DOHH2 (cell line): Measurements from ENCODE around the gene ANKS1B.
"Not testable (repeated sequence)": the region's sequence is repeated elsewhere in the genome, so short reads cannot be mapped to it uniquely, and the experiment has no call there.

Experiments
- H3F3A ChIP-seq: fragments of 200-600 bp; sonication (generic), shearing (Covaris generic); 2 replicates; pipeline ENCODE4 v1.6.0; 2016; ENCODE audit warnings: antibody characterized with exemption, mild to moderate bottlenecking; ENCODE audit not compliant: control insufficient read depth, insufficient read depth
- H3K27ac ChIP-seq: fragments of 200-600 bp; sonication (generic); 2 replicates; pipeline ENCODE4 v1.5.1; 2014; ENCODE audit warnings: low read depth, mild to moderate bottlenecking, low read length, moderate library complexity
- H3K27me3 ChIP-seq: fragments of 200-600 bp; sonication (generic); 2 replicates; pipeline ENCODE4 v1.6.1; 2014; ENCODE audit warnings: mild to moderate bottlenecking, low read length, mixed read lengths; ENCODE audit not compliant: control insufficient read depth
- H3K36me3 ChIP-seq: fragments of 200-600 bp; sonication (generic); 2 replicates; pipeline ENCODE4 v1.6.1; 2014; ENCODE audit warnings: mild to moderate bottlenecking, low read length, moderate library complexity, mixed read lengths; ENCODE audit not compliant: control insufficient read depth
- H3K4me1 ChIP-seq: fragments of 200-600 bp; sonication (generic); 2 replicates; pipeline ENCODE4 v1.6.1; 2014; ENCODE audit warnings: mild to moderate bottlenecking, low read length, mixed read lengths; ENCODE audit not compliant: control insufficient read depth
- H3K4me2 ChIP-seq: fragments of 200-600 bp; sonication (generic); 2 replicates; pipeline ENCODE4 v1.6.0; 2014; ENCODE audit warnings: mild to moderate bottlenecking, low read length, moderate library complexity
- H3K4me3 ChIP-seq: fragments of 200-600 bp; sonication (generic); 2 replicates; pipeline ENCODE4 v1.5.1; 2014; ENCODE audit warnings: mild to moderate bottlenecking, low read length, mixed read lengths
- H3K79me2 ChIP-seq: fragments of 200-600 bp; sonication (generic); 2 replicates; pipeline ENCODE4 v1.6.1; 2014; ENCODE audit warnings: mild to moderate bottlenecking, low read length, mixed read lengths; ENCODE audit not compliant: control insufficient read depth
- H3K9me2 ChIP-seq: fragments of 200-600 bp; sonication (generic); replicated peaks from 2 replicates; pipeline ENCODE4 v1.6.1; 2014; ENCODE audit warnings: mild to moderate bottlenecking, low read length, mixed read lengths; ENCODE audit not compliant: control insufficient read depth
- H3K9me3 ChIP-seq: fragments of 200-600 bp; sonication (generic); 2 replicates; pipeline ENCODE4 v1.6.1; 2014; ENCODE audit warnings: antibody characterized with exemption, low read length, mixed read lengths; ENCODE audit not compliant: control insufficient read depth, insufficient read depth
- H4K20me1 ChIP-seq: fragments of 200-600 bp; sonication (generic); 2 replicates; pipeline ENCODE4 v1.6.0; 2014; ENCODE audit warnings: low read depth, mild to moderate bottlenecking, antibody characterized with exemption, low read length, moderate library complexity; ENCODE audit not compliant: control insufficient read depth, insufficient read depth
- EZH2phosphoT487 ChIP-seq: fragments of 200-600 bp; sonication (generic); IDR thresholded peaks from 2 replicates; pipeline ENCODE4 v1.6.1; 2017; ENCODE audit warnings: borderline replicate concordance, mild to moderate bottlenecking, antibody characterized with exemption, low read length, moderate library complexity, mixed read lengths
- TF ChIP-seq, protein P1 (sequence below): fragments of 200-600 bp; sonication (generic); IDR thresholded peaks from one replicate; pipeline ENCODE4 v1.5.1; 2014; ENCODE audit warnings: antibody characterized with exemption, mild to moderate bottlenecking, low read depth, low read length; ENCODE audit not compliant: poor library complexity, severe bottlenecking

ANKS1B gene

DNA sequence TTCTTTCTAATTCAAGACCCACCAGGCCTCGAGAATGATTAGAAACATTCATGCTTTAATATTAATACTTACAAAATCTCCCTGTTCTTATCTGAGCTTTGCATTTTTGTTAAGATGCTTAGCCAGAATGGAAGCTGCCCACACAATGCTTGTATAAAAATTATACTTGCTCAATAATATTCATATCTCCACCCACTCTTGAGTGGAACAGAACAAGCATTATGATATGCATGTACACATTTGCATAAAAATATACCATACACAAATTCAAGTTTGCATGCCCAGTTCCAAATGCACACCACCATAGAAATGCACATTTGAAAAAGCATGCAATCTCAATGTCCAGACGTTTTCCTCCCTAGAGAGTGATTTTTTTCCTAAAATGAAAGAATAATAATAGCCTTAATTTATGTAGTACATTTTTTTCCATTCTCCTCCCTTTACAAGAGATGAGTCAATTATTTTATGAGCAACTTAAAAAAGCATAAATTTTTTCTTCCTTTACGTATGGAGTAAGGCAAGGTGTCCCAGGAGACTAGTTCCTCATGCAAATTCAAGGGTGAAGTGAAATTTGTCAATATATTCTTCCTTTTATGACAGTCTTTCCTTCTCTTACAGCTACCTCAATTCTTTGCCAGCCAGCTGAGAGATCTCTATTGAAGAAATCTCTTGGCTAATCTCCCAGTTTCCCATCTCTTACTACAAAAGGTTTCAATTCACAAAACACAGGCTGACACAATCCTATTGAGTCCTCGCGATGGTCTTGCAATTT, 650.3 kb downstream of the ANKS1B start:
- Histone ChIP-seq H3K9me3 (0 out of 2 replicates have a peak, but pooled peaks cover 11% of the 10 kb centered on the region), H4K20me1 (no peaks in the 10 kb centered on the region), H3F3A (no peaks in the 10 kb centered on the region), H3K27me3 (no peaks in the 10 kb centered on the region), H3K9me2 (no peaks in the 10 kb centered on the region), H3K36me3 (no peaks in the 10 kb centered on the region), H3K4me3 (no peak overlapping the region), H3K4me1 (peaks cover 23% of the 10 kb centered on the region), H3K27ac (no peak overlapping the region), H3K4me2 (no peak overlapping the region), H3K79me2 (no peaks in the 10 kb centered on the region)
- TF ChIP-seq, protein P1, sequence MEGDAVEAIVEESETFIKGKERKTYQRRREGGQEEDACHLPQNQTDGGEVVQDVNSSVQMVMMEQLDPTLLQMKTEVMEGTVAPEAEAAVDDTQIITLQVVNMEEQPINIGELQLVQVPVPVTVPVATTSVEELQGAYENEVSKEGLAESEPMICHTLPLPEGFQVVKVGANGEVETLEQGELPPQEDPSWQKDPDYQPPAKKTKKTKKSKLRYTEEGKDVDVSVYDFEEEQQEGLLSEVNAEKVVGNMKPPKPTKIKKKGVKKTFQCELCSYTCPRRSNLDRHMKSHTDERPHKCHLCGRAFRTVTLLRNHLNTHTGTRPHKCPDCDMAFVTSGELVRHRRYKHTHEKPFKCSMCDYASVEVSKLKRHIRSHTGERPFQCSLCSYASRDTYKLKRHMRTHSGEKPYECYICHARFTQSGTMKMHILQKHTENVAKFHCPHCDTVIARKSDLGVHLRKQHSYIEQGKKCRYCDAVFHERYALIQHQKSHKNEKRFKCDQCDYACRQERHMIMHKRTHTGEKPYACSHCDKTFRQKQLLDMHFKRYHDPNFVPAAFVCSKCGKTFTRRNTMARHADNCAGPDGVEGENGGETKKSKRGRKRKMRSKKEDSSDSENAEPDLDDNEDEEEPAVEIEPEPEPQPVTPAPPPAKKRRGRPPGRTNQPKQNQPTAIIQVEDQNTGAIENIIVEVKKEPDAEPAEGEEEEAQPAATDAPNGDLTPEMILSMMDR: no peak
- no peak for TF ChIP-seq EZH2phosphoT487

DNA sequence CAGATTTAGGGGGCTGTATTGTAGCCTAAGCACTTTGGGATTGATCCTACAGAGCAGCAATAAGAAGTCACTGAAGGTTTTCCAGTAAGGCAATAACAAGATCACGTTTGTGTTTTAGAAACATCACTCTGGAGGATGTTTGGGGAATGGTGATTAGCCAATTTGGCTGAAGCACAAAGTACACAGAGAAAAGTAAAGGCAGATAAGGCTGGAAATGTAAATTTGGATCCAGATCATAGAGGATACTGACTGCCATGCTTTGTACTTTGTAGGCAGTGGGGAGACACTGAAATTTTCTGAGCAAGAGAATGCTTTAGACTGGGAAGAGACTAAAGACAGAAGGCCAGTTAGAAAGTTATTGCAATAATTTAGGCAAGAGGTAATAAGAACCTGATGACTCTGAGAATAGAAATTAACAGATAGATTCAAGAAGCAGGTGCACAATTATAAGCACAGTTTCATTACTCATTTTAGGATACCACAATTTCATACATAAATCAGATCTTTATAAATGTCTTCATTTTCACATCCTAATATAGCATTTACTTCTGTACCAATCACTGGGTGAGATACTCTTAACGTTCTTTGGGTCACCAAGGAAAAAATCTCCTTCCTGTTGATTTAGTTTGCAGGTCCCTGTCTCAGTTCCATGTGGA, 651.7 kb downstream of the ANKS1B start:
- H3K9me2 ChIP-seq: no peaks in the 10 kb centered on the region

DNA sequence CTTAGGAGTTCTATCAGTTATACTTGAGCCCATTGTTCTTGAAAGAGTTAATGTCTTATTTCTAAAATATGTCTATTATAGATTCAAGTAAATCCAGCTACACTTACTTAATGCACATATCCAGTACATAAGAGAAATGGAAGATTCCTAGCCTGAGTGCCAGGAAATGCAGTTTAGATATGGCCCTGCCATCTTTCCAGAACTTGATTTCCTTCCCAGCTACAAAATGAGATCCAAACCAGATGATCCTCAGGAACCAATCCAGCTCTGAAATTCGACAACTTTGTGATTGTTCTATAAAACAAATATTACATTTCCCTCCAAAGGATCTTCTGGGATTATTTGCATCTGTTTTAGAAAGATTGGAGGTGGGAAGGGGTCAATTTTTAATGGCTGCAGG, 654.5 kb downstream of the ANKS1B start:
- Histone ChIP-seq H3K4me2 (no peak overlapping the region), H3K4me3 (no peak overlapping the region), H4K20me1 (no peaks in the 10 kb centered on the region), H3K27ac (no peak overlapping the region), H3K79me2 (no peaks in the 10 kb centered on the region), H3K27me3 (no peaks in the 10 kb centered on the region), H3F3A (no peaks in the 10 kb centered on the region), H3K9me2 (no peaks in the 10 kb centered on the region), H3K4me1 (peaks cover 23% of the 10 kb centered on the region), H3K9me3 (peaks cover 4% of the 10 kb centered on the region; the same call in 1 of the 2 replicates), H3K36me3 (no peaks in the 10 kb centered on the region)
- TF ChIP-seq, protein P1: no peak
- no peak for TF ChIP-seq EZH2phosphoT487

More for the DNA sequence above, 651.7 kb downstream of the ANKS1B start:
- Histone ChIP-seq H3F3A (no peaks in the 10 kb centered on the region), H3K27me3 (no peaks in the 10 kb centered on the region), H3K4me2 (no peak overlapping the region), H3K4me1 (peaks cover 23% of the 10 kb centered on the region), H3K4me3 (no peak overlapping the region), H3K79me2 (no peaks in the 10 kb centered on the region), H3K27ac (no peak overlapping the region), H3K36me3 (no peaks in the 10 kb centered on the region), H3K9me3 (peaks cover 11% of the 10 kb centered on the region; the same call in 1 of the 2 replicates), H4K20me1 (no peaks in the 10 kb centered on the region)
- TF ChIP-seq EZH2phosphoT487: no peak
- TF ChIP-seq, protein P1: no peak

DNA sequence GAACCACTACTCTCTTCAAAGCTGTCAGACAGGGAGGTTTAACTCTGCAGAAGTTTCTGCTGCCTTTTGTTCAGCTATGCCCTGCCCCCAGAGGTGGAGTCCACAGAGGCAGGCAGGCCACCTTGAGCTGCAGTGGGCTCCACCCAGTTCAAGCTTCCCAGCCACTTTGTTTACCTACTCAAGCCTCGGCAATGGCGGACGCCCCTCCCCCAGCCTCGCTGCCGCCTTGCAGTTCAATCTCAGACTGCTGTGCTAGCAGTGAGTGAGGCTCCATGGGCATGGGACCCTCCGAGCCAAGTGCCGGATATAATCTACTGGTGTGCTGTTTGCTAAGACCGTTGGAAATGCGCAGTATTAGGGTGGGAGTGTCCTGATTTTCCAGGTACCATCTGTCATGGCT, 663.5 kb downstream of the ANKS1B start:
- H3K4me1 ChIP-seq, H3K9me2 ChIP-seq, H3K36me3 ChIP-seq, H3K27ac ChIP-seq, H4K20me1 ChIP-seq, H3F3A ChIP-seq, H3K27me3 ChIP-seq, H3K4me3 ChIP-seq, H3K4me2 ChIP-seq, H3K79me2 ChIP-seq: not testable (repeated sequence)
- H3K9me3 ChIP-seq: peaks cover 14% of the 10 kb centered on the region; the same call in 1 of the 2 replicates
